NB4 (cell line): ENCODE data around the gene UVRAG.

ENCODE experiments used
- DNase-seq: peaks from one replicate; pipeline ENCODE4 v3.0.0; 2010; ENCODE audit warnings: low read depth
- H3K4me3 ChIP-seq: one replicate; pipeline ENCODE4 v1.5.1; 2011; ENCODE audit warnings: mild to moderate bottlenecking, low read depth, low read length, moderate library complexity
- MYC ChIP-seq: IDR thresholded peaks from 2 replicates; pipeline ENCODE4 v1.6.1; 2011; ENCODE audit warnings: low read depth, low read length
- POLR2A ChIP-seq: IDR thresholded peaks from 2 replicates; pipeline ENCODE4 v1.6.1; 2011; ENCODE audit warnings: mild to moderate bottlenecking; ENCODE audit not compliant: insufficient read length; ENCODE audit errors: extremely low read depth
- TF ChIP-seq, protein P1 (sequence below): IDR thresholded peaks from 2 replicates; pipeline ENCODE4 v1.6.1; 2011; ENCODE audit warnings: low read depth, low read length
- TF ChIP-seq, protein P2 (sequence below): IDR thresholded peaks from one replicate; pipeline ENCODE4 v1.5.1; 2012; ENCODE audit warnings: low read depth, low read length

UVRAG gene

DNA sequence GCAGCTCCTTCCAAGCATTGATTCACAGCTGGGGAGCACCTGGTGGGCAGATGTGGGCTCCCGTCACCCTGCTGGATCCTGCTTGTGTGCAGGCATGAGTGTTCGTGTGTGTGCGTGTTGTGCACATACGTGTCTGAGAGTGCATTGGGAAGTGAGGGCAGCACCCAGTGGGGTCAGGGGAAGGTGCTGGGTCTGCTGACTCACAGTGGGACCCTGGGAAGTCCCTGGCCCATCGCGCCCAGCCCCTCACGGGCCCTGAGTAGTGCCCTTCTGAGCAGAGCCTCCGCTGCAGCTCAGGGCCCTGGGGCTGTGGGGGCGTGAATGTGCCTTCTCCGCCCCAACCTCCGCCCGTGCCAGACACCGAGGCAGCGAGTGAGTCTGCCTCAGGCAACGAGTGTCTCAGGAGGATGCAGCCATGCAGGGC is 354.5 kb downstream of the UVRAG start:
- no peak for DNase-seq
- no peak for TF ChIP-seq MYC
- TF ChIP-seq POLR2A: no peak
- TF ChIP-seq, protein P1, sequence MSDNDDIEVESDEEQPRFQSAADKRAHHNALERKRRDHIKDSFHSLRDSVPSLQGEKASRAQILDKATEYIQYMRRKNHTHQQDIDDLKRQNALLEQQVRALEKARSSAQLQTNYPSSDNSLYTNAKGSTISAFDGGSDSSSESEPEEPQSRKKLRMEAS: no peak
- TF ChIP-seq, protein P2, sequence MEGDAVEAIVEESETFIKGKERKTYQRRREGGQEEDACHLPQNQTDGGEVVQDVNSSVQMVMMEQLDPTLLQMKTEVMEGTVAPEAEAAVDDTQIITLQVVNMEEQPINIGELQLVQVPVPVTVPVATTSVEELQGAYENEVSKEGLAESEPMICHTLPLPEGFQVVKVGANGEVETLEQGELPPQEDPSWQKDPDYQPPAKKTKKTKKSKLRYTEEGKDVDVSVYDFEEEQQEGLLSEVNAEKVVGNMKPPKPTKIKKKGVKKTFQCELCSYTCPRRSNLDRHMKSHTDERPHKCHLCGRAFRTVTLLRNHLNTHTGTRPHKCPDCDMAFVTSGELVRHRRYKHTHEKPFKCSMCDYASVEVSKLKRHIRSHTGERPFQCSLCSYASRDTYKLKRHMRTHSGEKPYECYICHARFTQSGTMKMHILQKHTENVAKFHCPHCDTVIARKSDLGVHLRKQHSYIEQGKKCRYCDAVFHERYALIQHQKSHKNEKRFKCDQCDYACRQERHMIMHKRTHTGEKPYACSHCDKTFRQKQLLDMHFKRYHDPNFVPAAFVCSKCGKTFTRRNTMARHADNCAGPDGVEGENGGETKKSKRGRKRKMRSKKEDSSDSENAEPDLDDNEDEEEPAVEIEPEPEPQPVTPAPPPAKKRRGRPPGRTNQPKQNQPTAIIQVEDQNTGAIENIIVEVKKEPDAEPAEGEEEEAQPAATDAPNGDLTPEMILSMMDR: no peak

DNA sequence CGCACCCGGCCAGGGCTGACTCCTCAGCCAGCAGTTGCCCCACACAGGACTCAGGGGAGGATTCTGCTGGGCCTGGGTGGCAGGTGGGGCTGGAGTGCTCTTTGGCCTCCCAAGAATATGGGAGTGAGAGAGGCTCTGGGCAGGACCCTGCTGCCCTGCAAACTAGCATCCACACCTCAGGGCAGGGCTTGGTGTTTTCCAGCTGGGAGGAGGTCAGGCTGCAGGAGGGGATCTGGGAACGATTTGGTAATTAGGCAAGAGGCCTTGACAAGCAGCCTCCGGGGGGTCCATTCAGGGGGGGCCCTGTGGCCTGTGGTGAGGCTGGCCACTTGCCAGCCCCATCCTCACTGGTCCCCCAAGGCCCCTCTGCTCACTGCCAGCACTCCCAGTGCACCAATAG is 355.5 kb downstream of the UVRAG start:
- TF ChIP-seq POLR2A (no peak), MYC (no peak)
- TF ChIP-seq, protein P1: no peak
- H3K4me3 ChIP-seq: no peak overlapping the region
- DNase-seq: no peak

More for the DNA sequence above, 354.5 kb downstream of the UVRAG start:
- no peak overlapping the region for H3K4me3 ChIP-seq

DNA sequence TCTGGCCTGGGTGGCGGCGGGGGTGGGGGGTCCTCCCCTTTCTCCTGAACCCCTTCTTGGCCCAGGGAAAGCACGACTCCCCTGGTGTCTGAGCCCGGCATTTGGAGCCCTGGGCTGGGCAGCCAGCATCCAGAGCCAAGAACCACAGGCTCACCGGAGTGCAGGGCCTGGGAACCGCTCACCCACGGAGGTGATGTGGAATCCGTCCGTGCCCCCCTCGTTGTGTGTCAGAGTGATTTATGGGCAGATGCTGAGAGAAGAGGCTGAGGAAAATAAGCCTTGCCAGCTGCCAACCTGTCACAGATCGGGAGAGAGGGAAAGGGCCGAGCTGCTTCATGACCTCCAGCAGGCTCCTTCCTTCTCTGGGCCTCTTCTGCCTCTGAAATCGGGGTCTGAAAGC is 357.6 kb downstream of the UVRAG start:
- no peak for DNase-seq
- no peak for TF ChIP-seq MYC
- no peak for TF ChIP-seq POLR2A
- TF ChIP-seq, protein P1: no peak
- TF ChIP-seq, protein P2: no peak
- H3K4me3 ChIP-seq: no peak overlapping the region

DNA sequence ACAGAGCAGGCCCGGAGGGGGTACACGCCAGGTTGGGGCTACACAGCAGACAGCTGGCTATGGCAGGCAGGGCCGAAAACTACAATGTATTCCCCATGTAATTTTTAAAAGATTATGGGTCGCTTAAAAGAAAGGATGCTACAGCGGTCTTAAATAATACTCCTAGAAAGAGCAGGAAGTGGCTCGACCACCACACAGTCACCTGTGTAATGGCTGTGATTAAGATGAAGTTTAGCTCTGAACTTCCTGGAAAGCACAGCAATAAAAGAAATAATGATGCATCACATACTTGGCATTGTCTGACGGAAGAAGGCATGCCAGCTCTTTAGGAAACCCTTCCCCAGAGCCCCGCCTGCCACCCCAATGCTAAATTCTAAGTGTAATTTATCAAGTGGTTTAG is 358.7 kb downstream of the UVRAG start:
- DNase-seq: no peak
- TF ChIP-seq MYC (no peak), POLR2A (no peak)
- TF ChIP-seq, protein P1: no peak
- H3K4me3 ChIP-seq: no peak overlapping the region

DNA sequence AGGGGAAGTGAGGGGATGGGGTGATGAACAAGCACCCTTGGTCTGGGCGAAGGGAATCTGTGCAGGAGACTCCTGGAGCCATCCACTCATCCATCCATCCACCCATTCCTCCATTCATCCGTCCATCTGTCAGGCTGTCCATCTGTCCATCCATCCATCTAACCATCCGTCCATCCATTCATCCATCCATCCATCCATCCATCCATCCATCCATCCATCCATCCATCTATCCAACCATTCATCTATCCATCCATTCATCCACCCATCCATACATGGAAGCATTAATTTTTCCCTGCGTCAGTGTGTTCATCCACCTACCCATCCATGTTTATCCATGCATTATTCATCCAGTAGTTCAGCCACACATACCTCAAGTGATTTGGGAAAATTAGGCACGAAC is 359.3 kb downstream of the UVRAG start:
- no peak for TF ChIP-seq MYC
- H3K4me3 ChIP-seq: no peak overlapping the region
- no peak for DNase-seq

DNA sequence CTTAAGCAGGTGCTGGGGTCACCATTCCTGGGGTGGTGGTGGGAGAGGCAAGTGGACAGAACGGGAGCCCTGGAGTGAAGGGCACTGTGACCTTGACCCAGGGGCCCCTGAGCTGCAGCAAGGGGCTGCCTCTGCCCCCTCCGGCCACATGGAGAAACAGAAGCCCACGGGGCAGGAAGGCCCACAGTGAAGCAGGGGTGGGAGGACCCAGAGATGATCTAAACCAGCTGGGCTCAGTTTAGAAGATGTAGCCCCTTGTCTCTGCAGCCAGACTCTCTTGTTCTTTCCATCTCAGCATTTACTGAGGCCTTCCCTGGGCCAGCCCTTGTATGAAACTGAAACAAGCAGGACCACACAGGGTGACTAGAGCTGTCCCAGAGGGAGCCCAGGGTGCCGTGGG is 360.8 kb downstream of the UVRAG start:
- no peak overlapping the region for H3K4me3 ChIP-seq
- no peak for DNase-seq
- TF ChIP-seq MYC (no peak), POLR2A (no peak)
- TF ChIP-seq, protein P1: no peak
- TF ChIP-seq, protein P2: no peak

DNA sequence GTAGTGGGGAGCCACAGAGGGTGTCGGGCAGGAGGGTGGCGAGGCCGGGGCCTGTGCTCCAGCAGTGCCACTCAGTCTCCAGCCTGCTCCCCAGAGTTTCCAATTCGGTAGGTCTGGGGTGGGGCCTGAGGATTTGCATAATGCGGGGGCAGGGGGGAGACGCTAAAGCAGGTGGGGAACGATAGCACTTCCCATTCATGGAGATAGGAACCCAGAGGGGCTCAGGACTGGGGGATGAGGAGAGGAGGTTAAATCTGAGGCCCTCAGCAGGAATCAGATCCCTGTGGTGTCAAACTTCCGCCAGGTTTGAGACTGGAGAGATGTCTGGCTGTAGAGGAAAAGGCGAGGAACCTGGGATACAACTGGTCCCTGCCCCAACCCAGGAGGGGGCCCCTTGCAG is 361.5 kb downstream of the UVRAG start:
- TF ChIP-seq POLR2A: no peak
- TF ChIP-seq, protein P1: no peak
- TF ChIP-seq, protein P2: no peak
- no peak for TF ChIP-seq MYC

More for the DNA sequence above, 361.5 kb downstream of the UVRAG start:
- no peak overlapping the region for H3K4me3 ChIP-seq
- no peak for DNase-seq
